ENCODE data around the gene TUBB1.
"Not testable (repeated sequence)": the region's sequence is repeated elsewhere in the genome, so short reads cannot be mapped to it uniquely, and the experiment has no call there.

The TUBB1 gene

GRCh38 chr20:59006167-59006863 lies 12.9 kb upstream of the TUBB1 start:
- no peak for DNase-seq (ENCODE audit: low spot score)

- peak; percentile 79 for DNase-seq (ENCODE audit: low spot score)
Measured at GRCh38 chr20:59006864-59007664, 12.2 kb upstream of the TUBB1 start, which contains the start of gene CTSZ. Gene CTSZ, minus strand, starts transcription at chr20:59007254. Its CDS starts 126 bp downstream, at chr20:59007128.

- no peak for DNase-seq (ENCODE audit: low spot score)
Measured at GRCh38 chr20:59007665-59008511, 11.3 kb upstream of the TUBB1 start.

- no peak for DNase-seq (ENCODE audit: low spot score)
Measured at GRCh38 chr20:59008715-59009336, 10.4 kb upstream of the TUBB1 start.

GRCh38 chr20:59010321-59010994 lies 8.8 kb upstream of the TUBB1 start:
- DNase-seq (ENCODE audit: low spot score): no peak

GRCh38 chr20:59010995-59011873 lies 8.0 kb upstream of the TUBB1 start:
- DNase-seq (ENCODE audit: low spot score): no peak

GRCh38 chr20:59011874-59012157 lies 7.4 kb upstream of the TUBB1 start:
- DNase-seq (ENCODE audit: low spot score): not testable (repeated sequence)

GRCh38 chr20:59013031-59013951 lies 5.9 kb upstream of the TUBB1 start:
- no peak for DNase-seq (ENCODE audit: low spot score)

GRCh38 chr20:59013959-59014608 lies 5.1 kb upstream of the TUBB1 start:
- DNase-seq (ENCODE audit: low spot score): no peak

- DNase-seq (ENCODE audit: low spot score): no peak
Measured at GRCh38 chr20:59014680-59015389, 4.4 kb upstream of the TUBB1 start.

- DNase-seq (ENCODE audit: low spot score): no peak
Measured at GRCh38 chr20:59015411-59015810, 3.8 kb upstream of the TUBB1 start.

- DNase-seq (ENCODE audit: low spot score): no peak
Measured at GRCh38 chr20:59015812-59016711, 3.2 kb upstream of the TUBB1 start.

GRCh38 chr20:59016795-59017492 lies 2.3 kb upstream of the TUBB1 start:
- DNase-seq (ENCODE audit: low spot score): no peak

- DNase-seq (ENCODE audit: low spot score): no peak
Measured at GRCh38 chr20:59017493-59018231, 1.6 kb upstream of the TUBB1 start.

GRCh38 chr20:59018817-59019216 lies 412 bp upstream of the TUBB1 start:
- DNase-seq (ENCODE audit: low spot score): no peak
